Activated T-helper 1 cell treated with anti-CD3 and anti-CD28 coated beads, Interleukin-12 subunit alpha, Interleukin-12 subunit beta, Interleukin-2, Interleukin-4 antibody, amounts not matched to agents 30 ng/mL and 10 ng/mL and 1 ng/mL, durations not matched to agents 14 hours and 24 hours and 36 hours (primary cell): ENCODE results near the gene NUP42. TPM values are rescaled to one million over a fixed set of nuclear protein-coding genes. Genes with fewer than 3 reads are reported as not detected.
"Not testable (repeated sequence)": the region's sequence is repeated elsewhere in the genome, so short reads cannot be mapped to it uniquely, and the experiment has no call there.

Experiments
- DNase-seq: peaks from one replicate; pipeline ENCODE4 v3.0.0; 2021; ENCODE audit warnings: low spot score
- H3K27ac Mint-ChIP-seq: one replicate; pipeline ENCODE4 v1.8.0; 2021; ENCODE audit warnings: mild to moderate bottlenecking, mixed read lengths
- H3K27me3 Mint-ChIP-seq: one replicate; pipeline ENCODE4 v1.8.0; 2022; ENCODE audit warnings: mild to moderate bottlenecking, moderate library complexity, mixed read lengths; ENCODE audit not compliant: insufficient read depth
- H3K36me3 Mint-ChIP-seq: one replicate; pipeline ENCODE4 v1.8.0; 2021; ENCODE audit warnings: low read depth, mixed read lengths
- H3K4me1 Mint-ChIP-seq: one replicate; pipeline ENCODE4 v1.8.0; 2021; ENCODE audit warnings: low read depth, mixed read lengths
- H3K4me3 Mint-ChIP-seq: one replicate; pipeline ENCODE4 v1.8.0; 2021; ENCODE audit warnings: mild to moderate bottlenecking, moderate library complexity, mixed read lengths
- H3K9me3 Mint-ChIP-seq: one replicate; pipeline ENCODE4 v1.8.0; 2021; ENCODE audit warnings: mixed read lengths
- intact Hi-C: fragments of 100-400 bp; cut with micrococcal nuclease; formaldehyde crosslinking; loops from one replicate; pipeline ENCODE4 v1.15.1; 2024
- total RNA-seq: library from RNA; stranded (reverse); gene quantifications from 2 replicates; pipeline ENCODE4 v1.2.3, GENCODE V29; 2022

The NUP42 gene
- total RNA-seq, 1 donor from 2014 or later: 52.7 TPM

DNA sequence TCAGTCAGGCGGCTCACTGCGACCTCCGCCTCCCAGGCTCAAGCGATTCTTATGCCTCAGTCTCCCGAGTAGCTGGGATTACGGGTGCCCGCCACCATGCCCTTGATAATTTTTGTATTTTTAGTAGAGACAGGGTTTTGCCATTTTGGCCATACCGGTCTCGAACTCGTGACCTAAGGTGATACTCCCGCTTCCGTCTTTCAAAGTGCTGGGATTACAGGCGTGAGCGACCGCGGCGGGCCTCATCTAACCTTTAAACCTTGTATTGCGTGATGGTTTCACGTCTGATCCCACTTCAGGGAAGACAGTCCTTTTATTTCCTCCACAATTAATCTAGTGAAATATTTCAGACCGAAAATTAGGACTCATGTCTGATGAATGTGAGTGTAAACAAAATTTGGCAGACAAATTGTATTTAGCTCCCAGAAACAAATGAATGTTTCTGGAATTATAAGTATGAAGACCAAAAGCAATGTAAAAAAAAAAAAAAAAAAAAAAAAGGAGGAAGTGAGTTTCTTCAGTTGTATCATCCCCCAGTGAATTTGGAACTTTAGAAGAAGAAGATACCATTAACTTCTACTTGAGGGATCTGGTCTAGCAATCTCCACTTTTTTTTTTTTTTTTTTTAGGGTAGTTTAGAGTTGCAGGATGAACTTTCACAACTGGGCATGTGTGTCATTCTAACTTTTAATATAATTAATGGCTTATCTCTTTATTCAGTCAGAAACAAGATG is 1.6 kb downstream of the NUP42 start:
- Mint-ChIP-seq H3K27ac (peak overlapping the region; percentile 73), H3K4me3 (peak overlapping the region; percentile 90), H3K9me3 (no peaks in the 10 kb centered on the region), H3K27me3 (peaks cover 3% of the 10 kb centered on the region), H3K4me1 (peaks cover 35% of the 10 kb centered on the region), H3K36me3 (peaks cover 14% of the 10 kb centered on the region)
- DNase-seq: no peak
- intact Hi-C loops: loop anchor here (2.0 to 5.0 kb wide), 6 partner anchors 89 to 1573 kb away; partner anchors contain the start of genes FAM221A, GSDME and HYCC1

DNA sequence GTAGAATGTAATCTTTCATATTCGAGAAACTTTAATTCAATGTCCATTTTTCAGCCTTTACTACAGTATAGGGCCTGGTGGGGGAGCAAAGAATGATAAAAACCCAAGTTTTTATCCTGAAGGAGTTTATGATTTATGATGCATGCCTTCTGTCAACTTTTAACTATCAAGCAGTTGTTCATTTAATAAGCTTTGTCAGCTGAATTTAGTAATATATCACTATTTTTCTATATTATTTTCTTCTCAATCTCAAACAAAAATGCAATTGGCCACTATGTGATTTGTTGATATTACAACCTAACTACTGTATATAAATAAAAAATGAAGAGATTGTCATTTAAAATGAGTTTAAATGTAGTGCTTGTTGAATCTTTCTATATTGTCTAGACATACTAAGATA is 2.4 kb downstream of the NUP42 start:
- Mint-ChIP-seq H3K9me3 (no peaks in the 10 kb centered on the region), H3K4me3 (peak overlapping the region; percentile 90), H3K36me3 (peaks cover 21% of the 10 kb centered on the region), H3K4me1 (peaks cover 35% of the 10 kb centered on the region), H3K27me3 (peaks cover 3% of the 10 kb centered on the region), H3K27ac (peak overlapping the region; percentile 43)
- intact Hi-C loops: loop anchor here (5.0 kb wide), 4 partner anchors 172 to 498 kb away; partner anchors contain the start of genes FAM221A and HYCC1
- DNase-seq: no peak

DNA sequence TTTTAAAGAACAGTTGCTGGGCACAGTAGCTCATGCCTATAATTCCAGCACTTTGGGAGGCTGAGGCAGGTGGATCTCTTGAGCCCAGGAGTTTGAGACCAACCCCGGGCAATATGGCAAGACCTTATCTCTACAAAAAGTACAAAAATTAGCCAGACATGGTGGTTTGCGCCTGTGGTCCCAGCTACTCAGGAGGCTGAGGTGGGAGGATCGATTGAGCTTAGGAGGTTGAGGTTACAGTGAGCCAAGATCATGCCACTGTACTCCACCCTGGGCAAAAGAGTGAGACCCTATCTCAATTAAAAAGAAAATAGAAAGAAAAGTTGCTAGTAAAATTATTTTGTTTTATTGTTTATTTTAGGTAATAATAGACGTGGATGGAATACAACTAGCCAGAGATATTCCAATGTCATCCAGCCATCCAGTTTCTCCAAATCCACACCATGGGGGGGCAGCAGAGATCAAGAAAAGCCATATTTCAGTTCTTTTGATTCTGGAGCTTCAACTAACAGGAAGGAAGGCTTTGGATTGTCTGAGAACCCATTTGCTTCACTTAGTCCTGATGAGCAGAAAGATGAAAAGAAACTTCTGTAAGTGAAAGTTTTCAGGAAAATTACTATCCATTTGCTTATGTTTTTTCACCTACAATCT is 3.0 kb downstream of the NUP42 start:
- Mint-ChIP-seq H3K36me3 (peaks cover 23% of the 10 kb centered on the region), H3K9me3 (no peaks in the 10 kb centered on the region), H3K27ac (no peak overlapping the region), H3K4me3 (no peak overlapping the region), H3K4me1 (peaks cover 35% of the 10 kb centered on the region), H3K27me3 (peaks cover 3% of the 10 kb centered on the region)
- intact Hi-C loops: loop anchor here (5.0 kb wide), 4 partner anchors 173 to 497 kb away; partner anchors contain the start of genes FAM221A and HYCC1
- no peak for DNase-seq

DNA sequence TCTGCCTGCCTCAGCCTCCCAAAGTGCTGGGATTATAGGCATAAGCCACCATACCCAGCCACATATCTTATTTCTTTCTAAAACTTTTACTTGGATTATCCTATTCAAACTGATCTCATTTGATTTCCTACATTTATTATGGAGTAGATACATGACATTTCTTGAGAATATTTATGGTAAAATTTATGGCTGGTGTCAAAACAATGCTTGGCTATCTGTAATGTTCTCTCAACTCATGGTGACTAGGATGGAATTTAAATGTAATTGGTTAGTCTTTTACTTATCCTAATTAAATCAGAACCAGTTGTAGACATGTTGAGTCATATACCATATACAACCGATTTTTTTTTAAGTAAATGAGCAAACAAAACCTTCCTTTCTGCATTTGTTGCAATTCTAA is 4.1 kb downstream of the NUP42 start:
- no peak overlapping the region for H3K4me3 Mint-ChIP-seq
- no peak overlapping the region for H3K27ac Mint-ChIP-seq
- no peak for DNase-seq
- peaks cover 26% of the 10 kb centered on the region for H3K36me3 Mint-ChIP-seq
- H3K9me3 Mint-ChIP-seq: no peaks in the 10 kb centered on the region
- intact Hi-C loops: no loop called here
- peaks cover 28% of the 10 kb centered on the region for H3K4me1 Mint-ChIP-seq
- H3K27me3 Mint-ChIP-seq: no peaks in the 10 kb centered on the region

DNA sequence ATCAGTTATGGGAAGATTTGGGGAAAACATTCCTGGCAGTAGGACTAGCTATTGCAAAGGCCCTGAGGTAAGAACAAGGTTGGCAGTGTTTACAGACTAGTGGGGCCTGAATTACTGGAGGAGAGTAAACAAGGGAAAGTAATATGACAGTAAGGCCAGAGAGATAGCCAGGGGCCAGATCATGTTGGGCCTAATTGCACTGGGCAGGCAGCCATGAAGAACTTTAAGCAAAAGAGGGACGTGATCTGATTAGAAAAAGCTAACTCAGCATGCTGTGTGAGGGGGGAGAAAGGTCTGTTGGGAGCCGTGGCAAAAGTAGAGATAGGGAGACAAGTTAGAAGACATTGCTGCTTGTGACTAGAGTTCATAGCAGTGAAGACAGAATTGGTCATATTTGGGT is 9.2 kb downstream of the NUP42 start:
- no peak overlapping the region for H3K27ac Mint-ChIP-seq
- DNase-seq: no peak
- intact Hi-C loops: no loop called here
- no peaks in the 10 kb centered on the region for H3K9me3 Mint-ChIP-seq
- no peaks in the 10 kb centered on the region for H3K27me3 Mint-ChIP-seq
- peaks cover 2% of the 10 kb centered on the region for H3K4me1 Mint-ChIP-seq
- H3K36me3 Mint-ChIP-seq: peaks cover 25% of the 10 kb centered on the region
- no peak overlapping the region for H3K4me3 Mint-ChIP-seq

DNA sequence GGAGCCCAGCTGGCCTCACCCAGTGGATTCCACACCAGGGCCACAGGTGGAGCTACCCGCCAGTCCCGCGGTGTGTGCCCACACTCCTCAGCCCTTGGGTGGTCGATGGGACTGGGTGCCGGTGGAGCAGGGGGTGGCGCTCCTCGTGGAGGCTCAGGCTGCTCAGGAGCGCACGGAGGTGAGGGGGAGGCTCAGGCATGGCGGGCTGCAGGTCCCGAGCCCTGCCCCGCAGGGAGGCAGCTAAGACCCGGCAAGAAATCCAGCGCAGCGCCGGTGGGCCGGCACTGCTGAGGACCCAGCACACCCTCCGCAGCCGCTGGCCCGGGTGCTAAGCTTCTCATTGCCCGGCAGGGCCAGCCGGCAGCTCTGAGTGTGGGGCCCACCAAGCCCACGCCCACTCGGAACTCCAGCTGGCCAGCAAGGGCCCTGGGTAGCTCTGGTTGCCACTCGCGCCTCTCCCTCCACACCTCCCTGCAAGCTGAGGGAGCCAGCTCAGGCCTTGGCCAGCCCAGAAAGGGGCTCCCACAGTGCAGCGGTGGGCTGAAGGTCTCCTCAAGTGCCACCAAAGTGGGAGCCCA is 11.9 kb downstream of the NUP42 start:
- H3K4me1 Mint-ChIP-seq, H3K4me3 Mint-ChIP-seq, H3K9me3 Mint-ChIP-seq, DNase-seq, H3K27ac Mint-ChIP-seq, H3K27me3 Mint-ChIP-seq, intact Hi-C loops: not testable (repeated sequence)
- H3K36me3 Mint-ChIP-seq: peaks cover 31% of the 10 kb centered on the region

DNA sequence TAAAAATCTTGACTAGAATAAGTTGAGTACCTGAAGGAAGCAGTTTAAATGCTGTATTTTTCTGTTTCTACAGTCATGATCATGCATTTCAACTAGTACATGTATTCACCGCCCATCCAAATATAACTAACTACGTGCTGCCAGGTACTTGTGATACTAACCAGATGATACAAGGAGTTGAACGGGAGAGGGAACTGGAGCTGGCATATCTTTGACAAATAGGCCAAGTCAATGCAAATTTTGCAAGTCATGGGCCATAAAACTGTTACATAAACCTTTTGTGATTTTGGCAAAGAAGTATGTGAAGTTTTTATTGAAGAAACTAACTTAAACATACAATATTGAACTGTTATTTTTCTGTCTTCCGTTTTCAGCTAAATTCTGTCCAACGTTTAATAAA is 14.5 kb downstream of the NUP42 start:
- Mint-ChIP-seq H3K4me1 (no peaks in the 10 kb centered on the region), H3K9me3 (no peaks in the 10 kb centered on the region), H3K36me3 (peaks cover 24% of the 10 kb centered on the region), H3K4me3 (no peak overlapping the region), H3K27ac (no peak overlapping the region), H3K27me3 (no peaks in the 10 kb centered on the region)
- intact Hi-C loops: no loop called here
- DNase-seq: no peak

DNA sequence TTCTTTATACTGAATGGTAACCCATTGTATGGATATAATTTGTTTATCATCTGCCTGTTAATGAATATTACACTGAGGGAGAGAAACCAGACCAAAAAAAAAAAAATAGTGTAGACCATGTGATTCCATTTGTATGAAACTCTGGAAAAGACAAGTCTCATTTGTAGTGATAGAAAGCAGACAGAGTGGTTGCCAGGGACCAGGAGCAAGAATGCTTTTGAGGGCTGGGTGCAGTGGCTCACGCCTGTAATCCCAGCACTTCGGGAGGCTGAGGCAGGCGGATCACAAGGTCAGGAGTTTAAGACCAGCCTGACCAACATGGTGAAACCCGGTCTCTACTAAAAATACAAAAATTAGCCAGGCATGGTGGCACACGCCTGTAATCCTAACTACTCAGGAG is 15.9 kb downstream of the NUP42 start:
- H3K9me3 Mint-ChIP-seq, H3K27me3 Mint-ChIP-seq, intact Hi-C loops, H3K4me3 Mint-ChIP-seq, H3K4me1 Mint-ChIP-seq, H3K27ac Mint-ChIP-seq, DNase-seq: not testable (repeated sequence)
- peaks cover 25% of the 10 kb centered on the region for H3K36me3 Mint-ChIP-seq

DNA sequence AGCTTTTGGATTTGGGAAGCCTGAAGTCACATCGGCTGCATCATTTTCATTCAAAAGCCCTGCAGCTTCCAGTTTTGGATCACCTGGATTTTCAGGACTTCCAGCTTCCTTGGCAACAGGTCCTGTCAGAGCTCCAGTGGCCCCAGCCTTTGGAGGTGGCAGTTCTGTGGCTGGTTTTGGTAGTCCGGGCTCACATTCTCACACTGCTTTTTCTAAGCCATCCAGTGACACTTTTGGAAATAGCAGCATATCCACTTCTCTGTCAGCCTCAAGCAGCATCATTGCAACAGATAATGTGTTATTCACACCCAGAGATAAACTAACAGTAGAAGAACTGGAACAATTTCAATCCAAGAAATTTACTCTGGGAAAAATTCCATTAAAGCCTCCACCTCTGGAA is 18.5 kb downstream of the NUP42 start:
- H3K36me3 Mint-ChIP-seq: peaks cover 35% of the 10 kb centered on the region
- no peak overlapping the region for H3K27ac Mint-ChIP-seq
- no peak for DNase-seq
- intact Hi-C loops: no loop called here
- peaks cover 6% of the 10 kb centered on the region for H3K27me3 Mint-ChIP-seq
- H3K4me1 Mint-ChIP-seq: no peaks in the 10 kb centered on the region
- no peak overlapping the region for H3K4me3 Mint-ChIP-seq
- no peaks in the 10 kb centered on the region for H3K9me3 Mint-ChIP-seq

DNA sequence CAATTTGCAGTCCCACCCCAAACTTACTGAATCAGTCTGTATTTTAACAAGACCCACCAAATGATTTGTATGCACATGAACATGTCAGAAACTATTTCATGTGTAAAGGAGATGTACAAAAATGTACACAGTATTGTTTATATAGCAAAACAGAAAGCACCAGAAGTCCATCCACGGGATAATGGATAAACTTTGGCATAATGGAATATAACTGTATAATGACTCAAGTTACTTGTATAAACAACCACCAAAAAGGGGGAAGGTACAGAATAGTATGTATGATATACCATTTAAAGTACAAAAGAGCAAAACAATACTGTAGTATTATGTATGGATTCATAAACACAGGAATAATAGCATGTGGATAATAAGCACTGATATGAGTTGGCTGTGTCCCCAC is 22.4 kb downstream of the NUP42 start:
- Mint-ChIP-seq H3K9me3 (no peaks in the 10 kb centered on the region), H3K27me3 (peaks cover 25% of the 10 kb centered on the region), H3K4me3 (no peak overlapping the region), H3K27ac (no peak overlapping the region), H3K36me3 (peaks cover 33% of the 10 kb centered on the region), H3K4me1 (no peaks in the 10 kb centered on the region)
- intact Hi-C loops: no loop called here
- no peak for DNase-seq

DNA sequence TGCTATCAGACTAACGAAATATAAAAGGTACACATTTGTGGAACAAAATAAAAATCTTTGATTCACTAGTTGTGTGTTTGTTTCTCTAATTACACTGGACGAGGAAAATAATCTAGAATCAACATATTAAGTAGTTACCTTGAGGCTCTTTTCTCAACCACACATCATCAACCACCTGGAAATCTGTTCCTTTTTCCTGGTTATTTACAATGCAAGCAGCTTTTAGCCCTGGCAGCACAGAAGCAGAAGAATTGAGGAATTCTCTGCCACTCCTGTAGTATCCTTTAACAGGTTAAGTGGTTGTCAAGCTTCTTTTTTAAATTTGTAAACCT is 23.7 kb downstream of the NUP42 start:
- intact Hi-C loops: no loop called here
- H3K9me3 Mint-ChIP-seq: no peaks in the 10 kb centered on the region
- H3K27me3 Mint-ChIP-seq: peaks cover 25% of the 10 kb centered on the region
- no peak overlapping the region for H3K27ac Mint-ChIP-seq
- DNase-seq: no peak
- no peaks in the 10 kb centered on the region for H3K4me1 Mint-ChIP-seq
- H3K4me3 Mint-ChIP-seq: peak overlapping the region; percentile 24
- H3K36me3 Mint-ChIP-seq: peaks cover 27% of the 10 kb centered on the region

DNA sequence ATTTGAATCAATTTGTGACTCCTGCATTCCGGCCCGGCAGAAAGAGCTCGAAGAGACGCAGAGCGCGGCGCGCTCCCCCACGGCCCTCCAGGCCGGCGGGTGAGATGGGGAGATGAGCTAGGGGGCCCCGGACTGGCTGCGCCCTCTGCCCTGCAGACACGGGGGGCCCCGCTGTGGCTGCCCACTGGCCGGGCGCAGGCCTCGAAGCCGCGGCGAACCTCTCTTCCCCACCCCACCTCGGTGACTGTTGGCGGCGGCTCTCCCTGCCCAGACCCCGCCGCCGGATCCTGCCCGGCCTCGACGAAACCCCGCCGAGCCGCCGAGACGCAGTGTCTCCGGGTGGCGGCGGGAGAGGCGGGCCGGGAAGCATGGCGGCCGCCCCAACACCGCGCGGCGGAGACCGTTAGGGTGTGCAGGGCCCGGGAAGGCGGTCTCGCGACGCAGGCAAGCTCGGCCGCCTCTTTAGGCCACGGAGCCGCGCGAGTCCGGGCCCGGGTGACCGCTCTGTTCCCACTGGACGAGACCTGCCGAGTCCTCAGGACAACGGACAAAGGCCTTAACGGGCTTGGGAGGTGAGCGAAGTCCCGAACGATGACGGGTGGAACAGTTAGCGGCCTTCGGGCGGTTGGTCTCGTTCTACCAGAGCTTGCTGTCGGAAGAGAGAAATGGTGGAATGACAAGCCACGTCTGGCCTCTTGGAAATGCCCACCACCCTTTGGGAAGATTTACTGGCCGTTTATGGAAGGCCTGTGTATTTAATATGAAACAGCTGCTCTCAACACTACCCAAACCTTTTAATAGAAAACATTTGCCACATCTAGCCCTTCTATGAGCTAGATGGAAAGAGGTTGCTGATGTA is 24.3 kb downstream of the NUP42 start:
- no peaks in the 10 kb centered on the region for H3K4me1 Mint-ChIP-seq
- peak overlapping the region; percentile 24 for H3K4me3 Mint-ChIP-seq
- no peaks in the 10 kb centered on the region for H3K9me3 Mint-ChIP-seq
- intact Hi-C loops: no loop called here
- no peak for DNase-seq
- H3K27me3 Mint-ChIP-seq: peaks cover 27% of the 10 kb centered on the region
- H3K27ac Mint-ChIP-seq: no peak overlapping the region
- H3K36me3 Mint-ChIP-seq: peaks cover 27% of the 10 kb centered on the region
